B cell (primary cell): ENCODE results near the gene ACSF2.

Experiments
- EZH2 ChIP-seq: IDR thresholded peaks from 2 replicates; pipeline ENCODE4 v1.6.1; 2012; ENCODE audit warnings: borderline replicate concordance, low read depth, mild to moderate bottlenecking, moderate library complexity, low read length; ENCODE audit not compliant: insufficient read depth, poor library complexity, severe bottlenecking
- TF ChIP-seq, protein P1 (sequence below): fragments of 200-600 bp; IDR thresholded peaks from one replicate; pipeline ENCODE4 v1.8.0; 2022; ENCODE audit warnings: antibody characterized with exemption, mild to moderate bottlenecking

DNA sequence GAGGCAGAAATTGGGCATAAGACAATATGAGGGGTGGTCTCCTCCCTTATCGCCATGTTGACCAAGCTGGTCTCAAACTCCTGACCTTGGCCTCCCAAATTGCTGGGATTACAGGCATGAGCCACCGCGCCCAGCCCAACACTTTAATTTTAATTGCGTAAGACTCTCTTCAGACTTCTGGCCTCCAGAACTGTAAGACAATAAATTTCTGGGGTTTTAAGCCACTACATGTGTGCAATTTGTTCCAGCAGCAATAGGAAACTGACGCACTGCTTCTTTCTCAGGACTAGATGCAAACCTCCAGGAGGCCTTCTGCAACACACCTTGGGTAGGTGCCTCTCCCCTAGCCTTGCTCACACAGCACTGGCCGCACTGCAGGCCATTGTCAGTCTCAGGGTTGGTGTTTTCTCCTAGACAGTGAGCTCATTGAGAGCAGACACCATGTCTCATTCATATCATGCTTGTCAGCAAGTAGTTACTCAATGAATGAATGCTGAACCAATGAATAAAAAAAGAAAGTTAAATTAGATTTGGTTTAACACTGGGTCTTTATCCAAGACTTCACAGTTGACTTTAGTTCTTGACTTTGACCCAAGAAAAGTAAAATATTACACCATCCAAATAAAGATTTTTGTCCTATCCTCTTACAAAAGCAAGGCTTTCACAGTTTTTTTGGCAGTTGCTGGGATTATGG lies 5.5 kb upstream of the ACSF2 start:
- TF ChIP-seq, protein P1, sequence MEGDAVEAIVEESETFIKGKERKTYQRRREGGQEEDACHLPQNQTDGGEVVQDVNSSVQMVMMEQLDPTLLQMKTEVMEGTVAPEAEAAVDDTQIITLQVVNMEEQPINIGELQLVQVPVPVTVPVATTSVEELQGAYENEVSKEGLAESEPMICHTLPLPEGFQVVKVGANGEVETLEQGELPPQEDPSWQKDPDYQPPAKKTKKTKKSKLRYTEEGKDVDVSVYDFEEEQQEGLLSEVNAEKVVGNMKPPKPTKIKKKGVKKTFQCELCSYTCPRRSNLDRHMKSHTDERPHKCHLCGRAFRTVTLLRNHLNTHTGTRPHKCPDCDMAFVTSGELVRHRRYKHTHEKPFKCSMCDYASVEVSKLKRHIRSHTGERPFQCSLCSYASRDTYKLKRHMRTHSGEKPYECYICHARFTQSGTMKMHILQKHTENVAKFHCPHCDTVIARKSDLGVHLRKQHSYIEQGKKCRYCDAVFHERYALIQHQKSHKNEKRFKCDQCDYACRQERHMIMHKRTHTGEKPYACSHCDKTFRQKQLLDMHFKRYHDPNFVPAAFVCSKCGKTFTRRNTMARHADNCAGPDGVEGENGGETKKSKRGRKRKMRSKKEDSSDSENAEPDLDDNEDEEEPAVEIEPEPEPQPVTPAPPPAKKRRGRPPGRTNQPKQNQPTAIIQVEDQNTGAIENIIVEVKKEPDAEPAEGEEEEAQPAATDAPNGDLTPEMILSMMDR: no peak
- no peak for TF ChIP-seq EZH2
